Sigmoid colon (tissue), 7 donors: ENCODE measurements around the gene ZNF33A. TPM values are rescaled to one million over a fixed set of nuclear protein-coding genes. Genes with fewer than 3 reads are reported as not detected.
A peak's percentile ranks its signal among the peaks of the same experiment; 100 is the strongest.

Experiments used
- DNase-seq: peaks from one replicate; pipeline ENCODE4 v3.0.0-alpha.2; 2019
- H3K27ac ChIP-seq, 4 donors: fragments of 200-600 bp; sonication (generic); one replicate each; pipeline ENCODE4 v1.5.1; 2016 to 2019; ENCODE audit warnings: mild to moderate bottlenecking in 1 of 4
- H3K27me3 ChIP-seq, 3 donors: fragments of 200-600 bp; sonication (generic); one replicate each; pipeline ENCODE4 v1.5.1; 2019; ENCODE audit warnings: mild to moderate bottlenecking in 1 of 3
- H3K36me3 ChIP-seq, 4 donors: fragments of 200-600 bp; sonication (generic); one replicate each; pipeline ENCODE4 v1.5.1; 2016 to 2019
- H3K4me1 ChIP-seq, 4 donors: fragments of 200-600 bp; sonication (generic); one replicate each; pipeline ENCODE4 v1.5.1; 2017 to 2019
- H3K4me3 ChIP-seq, 4 donors: fragments of 200-600 bp; sonication (generic); one replicate each; pipeline ENCODE4 v1.5.1; 2017 to 2019; ENCODE audit warnings: mild to moderate bottlenecking in 2 of 4, moderate library complexity in 1 of 4
- H3K9me3 ChIP-seq, 4 donors: fragments of 200-600 bp in 3 of 4; sonication (generic) in 3 of 4; one replicate each; pipeline versions ENCODE4 v1.5.1 to v1.6.1; 2013 to 2019
- CTCF ChIP-seq, 4 experiments: fragments of 450-650 bp in 3 of 4; fragments of 200-600 bp in 1 of 4; IDR thresholded peaks; one replicate each; pipeline ENCODE4 v1.5.1; 2016 to 2019; ENCODE audit warnings: antibody characterized with exemption in 4 of 4, mild to moderate bottlenecking in 3 of 4, moderate library complexity in 2 of 4
- EP300 ChIP-seq, 4 donors: sonication (generic); formaldehyde crosslinking; IDR thresholded peaks; one replicate each; pipeline ENCODE4 v1.6.1; 2017; ENCODE audit warnings: antibody characterized with exemption in 4 of 4
- POLR2A ChIP-seq, 2 donors: fragments of 450-650 bp; IDR thresholded peaks; one replicate each; pipeline ENCODE4 v1.6.1; 2016; ENCODE audit warnings: antibody characterized with exemption in 2 of 2, mild to moderate bottlenecking in 2 of 2, moderate library complexity in 2 of 2
- POLR2AphosphoS5 ChIP-seq, 4 donors: sonication (generic); formaldehyde crosslinking; IDR thresholded peaks; one replicate each; pipeline ENCODE4 v1.6.1; 2017; ENCODE audit warnings: antibody characterized with exemption in 4 of 4
- WGBS, 2 donors: extraction: QIAGEN DNeasy Blood & Tissue Kit; methylation state at CpG; one replicate each; pipeline ENCODE4 v1.1.7; 2013; 5-methylcytosine and 5-hydroxymethylcytosine counted together
- intact Hi-C: fragments of 100-400 bp; cut with DNase I; formaldehyde crosslinking; loops from one replicate; pipeline ENCODE4 v1.15.1; 2023
- polyA plus RNA-seq, 3 donors: library from polyadenylated mRNA; stranded (reverse); fragments of 200-250 nt; gene quantifications; one replicate each; pipeline ENCODE4 v1.2.3, GENCODE V29; 2013
- total RNA-seq, 4 donors: library from RNA; depleted of rRNA; stranded (reverse); fragments of >200 nt; gene quantifications; one replicate each; pipeline ENCODE4 v1.1.0, GENCODE V29; 2016
- donor health status: healthy with polysubstance abuse.
- donor health status: Bipolar disorder and iron deficiency.
- donor health status: healthy.

Gene ZNF33A
- total and polyA plus RNA-seq, 7 donors = 8.4 to 35.5 (median 30.9) TPM

GRCh38 chr10:38093816-38094157, 83.3 kb downstream of the ZNF33A start:
- intact Hi-C loops = loop anchor here (1.0 to 10.0 kb wide), 4 partner anchors 83 to 311 kb away; partner anchors contain the start of genes ZNF248, ZNF25 and ZNF33A
- H3K27ac ChIP-seq = peak overlapping the region; percentile 88 to 92 (median 90)

GRCh38 chr10:38094158-38094926, 83.9 kb downstream of the ZNF33A start, which contains the start of gene ZNF37A:
TSS of gene ZNF37A (plus strand) at chr10:38094337. CDS start at chr10:38096618, 2,281 bp downstream.
- TF ChIP-seq POLR2AphosphoS5 (IDR thresholded peaks at IDR 0.05) (peak; percentile 62 to 96 (median 73)), EP300 (IDR thresholded peaks at IDR 0.05) (no peak), POLR2A (IDR thresholded peaks at IDR 0.05) (peak in 1 of 2 donors; percentile 39)
- peaks cover 10 to 39% (median 24%) of the 10 kb centered on the region in 4 donors for H3K36me3 ChIP-seq
- WGBS, 2 donors = 0 to 1% methylated on average over 59 of the region's 59 CpGs
- no peaks in the 10 kb centered on the region for H3K9me3 ChIP-seq
- H3K4me1 ChIP-seq = peaks cover 0 to 20% (median 11%) of the 10 kb centered on the region in 4 donors
- H3K27me3 ChIP-seq = no peaks in the 10 kb centered on the region
- peak within 1 kb of the TSS; percentile 88 to 92 (median 90) for H3K27ac ChIP-seq
- peak within 1 kb of the TSS; percentile 70 to 86 (median 76) for H3K4me3 ChIP-seq
- intact Hi-C loops = loop anchor here (1.0 to 10.0 kb wide), 4 partner anchors 84 to 310 kb away; partner anchors contain the start of genes ZNF248, ZNF25 and ZNF33A
- peak; percentile 96 for DNase-seq

More at GRCh38 chr10:38093816-38094157, 83.3 kb downstream of the ZNF33A start:
- Histone ChIP-seq H3K4me3 (peak overlapping the region; percentile 70 to 86 (median 76)), H3K36me3 (peaks cover 10 to 34% (median 21%) of the 10 kb centered on the region in 4 donors), H3K4me1 (peaks cover 0 to 20% (median 11%) of the 10 kb centered on the region in 4 donors), H3K27me3 (no peaks in the 10 kb centered on the region), H3K9me3 (no peaks in the 10 kb centered on the region)
- 2 to 12% methylated on average over 16 of the region's 16 CpGs for WGBS, 2 donors
- DNase-seq = no peak
- no peak for TF ChIP-seq POLR2AphosphoS5 (IDR thresholded peaks at IDR 0.05)
- TF ChIP-seq POLR2A (IDR thresholded peaks at IDR 0.05) = peak in 1 of 2 donors; percentile 28

GRCh38 chr10:38094927-38095574, 84.6 kb downstream of the ZNF33A start:
- WGBS, 2 donors = 52 to 61% methylated on average over 21 of the region's 21 CpGs
- intact Hi-C loops = loop anchor here (1.0 to 10.0 kb wide), 4 partner anchors 85 to 310 kb away; partner anchors contain the start of genes ZNF248, ZNF25 and ZNF33A
- TF ChIP-seq CTCF (IDR thresholded peaks at IDR 0.05) (no peak), POLR2A (IDR thresholded peaks at IDR 0.05) (no peak), POLR2AphosphoS5 (IDR thresholded peaks at IDR 0.05) (no peak), EP300 (IDR thresholded peaks at IDR 0.05) (no peak)
- no peak for DNase-seq
- Histone ChIP-seq H3K27me3 (no peaks in the 10 kb centered on the region), H3K9me3 (peaks cover 0 to 2% (median under 1%) of the 10 kb centered on the region in 4 donors), H3K4me1 (peaks cover 0 to 20% (median 11%) of the 10 kb centered on the region in 4 donors), H3K4me3 (peak overlapping the region; percentile 70 to 86 (median 76)), H3K36me3 (peaks cover 12 to 46% (median 28%) of the 10 kb centered on the region in 4 donors), H3K27ac (peak overlapping the region; percentile 88 to 92 (median 90))

- no peaks in the 10 kb centered on the region for H3K27me3 ChIP-seq
- DNase-seq = no peak
- no peaks in the 10 kb centered on the region for H3K4me1 ChIP-seq
- WGBS, 2 donors = 93 to 100% methylated on average over 1 of the region's 1 CpG
- intact Hi-C loops = no loop called here
- TF ChIP-seq POLR2AphosphoS5 (IDR thresholded peaks at IDR 0.05) (no peak), CTCF (IDR thresholded peaks at IDR 0.05) (no peak)
- H3K9me3 ChIP-seq = peaks cover 18 to 59% (median 35%) of the 10 kb centered on the region in 4 donors
- no peak overlapping the region for H3K4me3 ChIP-seq
- no peak overlapping the region for H3K27ac ChIP-seq
- H3K36me3 ChIP-seq = peaks cover 13 to 91% (median 42%) of the 10 kb centered on the region in 4 donors
Measured at GRCh38 chr10:38102880-38103279, 92.4 kb downstream of the ZNF33A start.

GRCh38 chr10:38103756-38104155, 93.3 kb downstream of the ZNF33A start:
- Histone ChIP-seq H3K4me1 (no peaks in the 10 kb centered on the region), H3K36me3 (peaks cover 13 to 82% (median 38%) of the 10 kb centered on the region in 4 donors), H3K4me3 (no peak overlapping the region), H3K9me3 (peaks cover 20 to 68% (median 39%) of the 10 kb centered on the region in 4 donors), H3K27ac (no peak overlapping the region), H3K27me3 (no peaks in the 10 kb centered on the region)
- WGBS, 2 donors = 92 to 98% methylated on average over 3 of the region's 3 CpGs
- intact Hi-C loops = no loop called here
- no peak for DNase-seq
- no peak for TF ChIP-seq POLR2AphosphoS5 (IDR thresholded peaks at IDR 0.05)
- no peak for TF ChIP-seq POLR2A (IDR thresholded peaks at IDR 0.05)
- no peak for TF ChIP-seq CTCF (IDR thresholded peaks at IDR 0.05)
- no peak for TF ChIP-seq EP300 (IDR thresholded peaks at IDR 0.05)
